ENCODE data around the gene C1R.

The C1R gene

DNA sequence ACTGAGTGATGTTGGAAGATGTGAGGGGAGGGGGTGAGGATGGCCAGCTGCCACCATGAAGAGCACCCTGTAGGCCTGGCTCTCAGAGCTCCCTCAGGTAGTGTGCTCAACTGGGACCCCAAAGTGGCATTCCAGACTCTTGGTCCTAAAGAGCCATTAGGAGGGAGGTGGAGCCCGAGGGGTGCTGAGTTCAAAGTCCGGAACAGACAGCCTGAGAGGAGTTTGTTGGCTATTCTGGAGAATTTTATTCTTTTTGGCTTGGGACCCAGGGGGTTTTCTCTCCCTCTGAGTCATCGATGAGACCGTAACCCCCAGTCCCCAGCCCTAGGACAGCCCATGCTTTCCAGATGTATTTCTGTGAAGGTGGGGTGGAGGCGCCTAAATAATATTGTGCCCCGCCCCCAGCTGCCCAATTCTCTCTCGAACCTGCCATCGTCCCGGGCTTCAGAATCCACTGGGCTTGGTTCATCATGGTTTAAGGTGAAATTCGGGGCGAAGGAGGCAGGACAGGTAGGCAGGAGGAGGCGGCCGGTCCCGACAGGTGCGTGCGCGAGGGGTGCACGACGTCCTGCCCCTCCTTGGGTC lies 37.1 kb upstream of the C1R start:
- H3K9me3 Mint-ChIP-seq = no peaks in the 10 kb centered on the region
- peaks cover 61% of the 10 kb centered on the region for H3K4me1 Mint-ChIP-seq
- peak overlapping the region; percentile 99 for H3K4me3 Mint-ChIP-seq
- TF ChIP-seq, protein P1, sequence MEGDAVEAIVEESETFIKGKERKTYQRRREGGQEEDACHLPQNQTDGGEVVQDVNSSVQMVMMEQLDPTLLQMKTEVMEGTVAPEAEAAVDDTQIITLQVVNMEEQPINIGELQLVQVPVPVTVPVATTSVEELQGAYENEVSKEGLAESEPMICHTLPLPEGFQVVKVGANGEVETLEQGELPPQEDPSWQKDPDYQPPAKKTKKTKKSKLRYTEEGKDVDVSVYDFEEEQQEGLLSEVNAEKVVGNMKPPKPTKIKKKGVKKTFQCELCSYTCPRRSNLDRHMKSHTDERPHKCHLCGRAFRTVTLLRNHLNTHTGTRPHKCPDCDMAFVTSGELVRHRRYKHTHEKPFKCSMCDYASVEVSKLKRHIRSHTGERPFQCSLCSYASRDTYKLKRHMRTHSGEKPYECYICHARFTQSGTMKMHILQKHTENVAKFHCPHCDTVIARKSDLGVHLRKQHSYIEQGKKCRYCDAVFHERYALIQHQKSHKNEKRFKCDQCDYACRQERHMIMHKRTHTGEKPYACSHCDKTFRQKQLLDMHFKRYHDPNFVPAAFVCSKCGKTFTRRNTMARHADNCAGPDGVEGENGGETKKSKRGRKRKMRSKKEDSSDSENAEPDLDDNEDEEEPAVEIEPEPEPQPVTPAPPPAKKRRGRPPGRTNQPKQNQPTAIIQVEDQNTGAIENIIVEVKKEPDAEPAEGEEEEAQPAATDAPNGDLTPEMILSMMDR (IDR thresholded peaks at IDR 0.05) = no peak
- DNase-seq = no peak
- no peak overlapping the region for H3K27ac Mint-ChIP-seq
- peaks cover 20% of the 10 kb centered on the region for H3K27me3 Mint-ChIP-seq (ENCODE audit: low read depth, poor library complexity)
- peaks cover 14% of the 10 kb centered on the region for H3K36me3 Mint-ChIP-seq (ENCODE audit: low read depth)

DNA sequence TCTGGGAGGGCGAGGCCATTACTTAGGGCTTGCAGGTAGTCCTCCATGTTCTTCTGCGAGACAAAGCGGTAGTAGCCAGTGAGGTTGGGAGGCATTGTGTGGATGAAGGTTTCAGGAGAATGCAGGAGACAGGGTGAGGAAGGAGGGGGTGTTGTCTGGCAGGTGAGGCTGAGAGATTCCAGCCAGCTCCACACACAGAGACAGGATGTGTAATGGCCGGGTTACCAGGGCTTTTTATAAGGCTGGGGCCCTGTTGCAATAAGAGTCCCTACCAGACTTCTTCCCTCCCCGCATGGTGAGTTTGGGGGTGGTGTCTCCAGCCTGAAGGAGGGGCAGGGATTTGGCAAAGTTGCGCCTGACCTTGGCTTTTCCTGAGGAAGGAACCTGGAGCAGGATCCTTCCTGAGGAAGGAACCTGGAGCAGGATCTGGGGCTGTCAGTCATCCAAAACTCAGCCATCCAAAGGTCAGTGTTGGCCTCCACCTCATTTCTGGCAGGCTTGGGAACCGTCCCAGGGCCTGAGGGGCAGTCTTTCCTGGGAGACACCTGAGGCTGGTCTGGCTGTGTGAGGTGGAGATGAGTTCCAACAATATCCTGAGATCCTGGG lies 36.5 kb upstream of the C1R start, which contains the start of gene RBP5:
Gene RBP5 (minus strand): TSS at position 209 of the 606 bp plus-strand sequence. CDS start 114 bp downstream, at position 95.
- H3K27ac Mint-ChIP-seq = no peak within 1 kb of the TSS
- DNase-seq = no peak

DNA sequence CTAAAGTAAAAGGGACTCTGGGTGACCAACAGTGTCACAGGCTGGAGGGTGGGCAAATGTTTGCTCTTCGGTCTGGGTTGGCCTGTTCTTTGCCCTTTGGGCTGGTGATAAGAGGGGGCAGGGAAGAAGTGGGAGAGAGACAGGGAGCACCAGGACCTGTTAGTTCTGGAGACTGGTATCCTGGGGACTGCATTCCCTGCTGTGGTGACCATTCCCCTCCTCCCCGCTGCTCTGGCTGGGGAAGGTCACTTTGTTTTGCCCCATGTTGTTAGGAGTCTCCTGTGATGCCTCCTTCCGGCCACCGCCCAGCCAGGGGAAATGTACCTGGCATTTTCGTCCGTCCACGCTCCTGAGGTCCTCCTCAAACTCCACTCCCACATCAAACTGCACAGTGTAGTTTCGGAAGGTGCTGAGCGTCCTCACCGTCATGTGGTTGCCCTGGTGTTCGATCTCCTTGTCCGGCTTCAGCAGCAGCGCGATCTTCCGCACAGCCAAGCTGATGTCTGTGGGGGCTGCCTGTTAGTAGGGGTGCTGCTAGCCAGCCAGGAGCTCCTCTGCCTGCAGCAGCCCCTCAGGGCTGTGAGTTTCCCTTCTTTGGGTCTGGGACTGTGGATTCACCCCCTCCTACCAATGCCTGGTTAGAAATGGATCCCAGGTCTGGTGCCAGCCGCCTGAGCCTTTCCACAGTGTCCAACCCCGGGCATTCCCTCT lies 35.8 kb upstream of the C1R start:
- Mint-ChIP-seq H3K36me3 (ENCODE audit: low read depth) (peaks cover 2% of the 10 kb centered on the region), H3K4me1 (peaks cover 71% of the 10 kb centered on the region), H3K27ac (no peak overlapping the region), H3K27me3 (ENCODE audit: low read depth, poor library complexity) (peaks cover 20% of the 10 kb centered on the region), H3K9me3 (no peaks in the 10 kb centered on the region), H3K4me3 (peak overlapping the region; percentile 99)
- no peak for DNase-seq
- TF ChIP-seq, protein P1 (IDR thresholded peaks at IDR 0.05) = no peak

More for the DNA sequence above, 36.5 kb upstream of the C1R start, which contains the start of gene RBP5:
- no peaks in the 10 kb centered on the region for H3K9me3 Mint-ChIP-seq
- H3K36me3 Mint-ChIP-seq (ENCODE audit: low read depth) = peaks cover 8% of the 10 kb centered on the region
- peaks cover 20% of the 10 kb centered on the region for H3K27me3 Mint-ChIP-seq (ENCODE audit: low read depth, poor library complexity)
- TF ChIP-seq, protein P1 (IDR thresholded peaks at IDR 0.05) = no peak
- peak within 1 kb of the TSS; percentile 99 for H3K4me3 Mint-ChIP-seq
- H3K4me1 Mint-ChIP-seq = peaks cover 67% of the 10 kb centered on the region

DNA sequence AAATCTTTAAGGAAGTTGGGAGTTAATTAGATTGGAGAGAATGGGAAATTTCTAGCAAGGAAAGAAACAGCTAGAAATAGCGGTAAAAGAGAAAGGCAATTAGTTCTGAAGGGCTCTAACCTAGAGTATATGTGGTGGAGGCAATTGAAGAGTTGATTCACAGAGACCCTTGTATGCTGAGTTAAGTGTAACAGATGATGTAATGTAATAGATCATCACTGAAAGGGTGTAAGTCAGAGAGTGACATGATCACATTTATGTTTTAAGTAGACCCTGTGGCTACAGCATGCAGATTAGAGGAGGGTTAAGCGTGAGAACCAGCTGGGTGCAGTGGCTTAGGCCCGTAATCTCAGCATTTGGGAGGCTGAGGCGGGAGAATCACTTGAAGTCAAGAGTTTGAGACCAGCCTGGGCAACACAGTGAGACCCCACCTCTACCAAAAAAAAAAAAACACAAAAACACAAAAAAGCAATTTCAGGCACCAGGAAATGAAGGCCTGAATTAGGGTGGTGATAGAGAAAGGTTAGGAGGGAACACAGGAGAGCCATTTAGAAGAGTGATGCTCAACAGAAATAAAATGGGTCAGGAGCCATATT lies 33.5 kb upstream of the C1R start:
- TF ChIP-seq, protein P1 (IDR thresholded peaks at IDR 0.05) = no peak
- H3K27ac Mint-ChIP-seq = no peak overlapping the region

DNA sequence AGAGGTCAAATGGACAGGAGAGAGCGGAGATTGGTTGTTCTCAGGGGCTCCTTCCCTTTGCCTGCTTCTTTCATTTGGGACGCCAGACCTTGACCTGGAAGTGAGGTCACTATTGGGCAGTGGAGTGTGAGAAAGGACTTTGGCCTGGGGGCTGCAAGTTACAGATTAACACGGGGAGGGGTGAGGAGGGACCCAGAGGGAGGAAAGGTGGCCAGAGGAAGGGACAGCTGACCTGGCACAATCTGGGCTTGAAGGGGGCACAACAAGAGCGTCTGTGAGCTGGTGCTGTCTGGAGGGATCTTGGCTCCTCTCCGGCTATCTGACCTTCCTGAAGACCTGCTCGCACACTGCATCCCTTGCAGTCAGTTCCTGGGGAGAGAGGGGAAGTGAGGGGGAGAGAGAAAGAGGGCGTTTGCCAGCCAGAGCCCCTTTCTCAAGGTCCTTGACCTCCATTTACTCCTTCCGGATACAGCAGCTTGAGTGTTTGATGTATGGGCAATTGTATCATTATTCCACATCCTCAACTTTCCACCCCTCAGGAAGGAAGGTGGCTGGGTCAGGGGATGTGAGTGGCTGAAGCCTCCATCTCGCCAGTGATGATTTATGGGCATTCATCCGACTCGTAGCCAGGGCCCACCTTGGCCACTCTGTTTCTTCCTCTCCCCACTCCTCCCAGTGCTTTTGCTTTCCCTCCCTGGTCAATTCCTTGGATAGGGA lies 31.7 kb upstream of the C1R start:
- no peaks in the 10 kb centered on the region for H3K9me3 Mint-ChIP-seq
- peak overlapping the region; percentile 52 for H3K27ac Mint-ChIP-seq
- no peaks in the 10 kb centered on the region for H3K36me3 Mint-ChIP-seq (ENCODE audit: low read depth)
- H3K4me1 Mint-ChIP-seq = peaks cover 53% of the 10 kb centered on the region
- DNase-seq = no peak
- H3K27me3 Mint-ChIP-seq (ENCODE audit: low read depth, poor library complexity) = peaks cover 17% of the 10 kb centered on the region
- TF ChIP-seq, protein P1 (IDR thresholded peaks at IDR 0.05) = no peak
- peak overlapping the region; percentile 44 for H3K4me3 Mint-ChIP-seq

More for the DNA sequence above, 33.5 kb upstream of the C1R start:
- H3K36me3 Mint-ChIP-seq (ENCODE audit: low read depth) = no peaks in the 10 kb centered on the region
- H3K4me1 Mint-ChIP-seq = peaks cover 60% of the 10 kb centered on the region
- no peak for DNase-seq
- H3K9me3 Mint-ChIP-seq = no peaks in the 10 kb centered on the region
- H3K4me3 Mint-ChIP-seq = no peak overlapping the region
- peaks cover 17% of the 10 kb centered on the region for H3K27me3 Mint-ChIP-seq (ENCODE audit: low read depth, poor library complexity)
